ENCODE data around the gene ADAMTS12. TPM values are rescaled to one million over a fixed set of nuclear protein-coding genes. Genes with fewer than 3 reads are reported as not detected.

Gene ADAMTS12
- total RNA-seq, 1 experiment from 2014 or later = 6.2 TPM

- no peak overlapping the region for H3K9ac ChIP-seq (ENCODE audit: extremely low read depth, insufficient read length, low read length)
- no peaks in the 10 kb centered on the region for H3K27me3 ChIP-seq (ENCODE audit: insufficient read depth, low read length)
- H4K20me1 ChIP-seq (ENCODE audit: control insufficient read depth, insufficient read depth, insufficient read length) = no peaks in the 10 kb centered on the region
- no peak overlapping the region for H2AK5ac ChIP-seq (ENCODE audit: insufficient read length, low read length)
- Mint-ChIP-seq H3K4me1 (peaks cover 14 to 15% of the 10 kb centered on the region in 2 experiments), H3K27ac (no peak overlapping the region), H3K4me3 (no peak overlapping the region), H3K27me3 (ENCODE audit: low read depth) (no peaks in the 10 kb centered on the region), H3K9me3 (no peaks in the 10 kb centered on the region; a peak in 1 of 5 replicates), H3K36me3 (ENCODE audit: insufficient read depth in 1 of 3, low read depth in 3 of 3) (no peaks in the 10 kb centered on the region)
- no CpG with 5 or more reads among the region's 2 CpGs for WGBS (ENCODE audit: extremely low coverage, insufficient read length, low lambda C conversion rate)
- H4K5ac ChIP-seq (ENCODE audit: insufficient read length, low read depth, low read length) = no peak overlapping the region
- H3T11ph ChIP-seq (ENCODE audit: low read length) = no peak overlapping the region
- no peak for DNase-seq
- H3K4me2 ChIP-seq (ENCODE audit: insufficient read depth, insufficient read length, low read length) = no peak overlapping the region
- no peak overlapping the region for H3K4ac ChIP-seq (ENCODE audit: low read depth, low read length)
- H3K18ac ChIP-seq (ENCODE audit: insufficient read length, low read depth, low read length) = no peak overlapping the region
- no peak overlapping the region for H2BK12ac ChIP-seq (ENCODE audit: insufficient read length, low read depth, low read length)
- no peaks in the 10 kb centered on the region for H3K23me2 ChIP-seq (ENCODE audit: insufficient read length, low read depth, low read length, poor library complexity, severe bottlenecking)
- no peak overlapping the region for H4K91ac ChIP-seq (ENCODE audit: insufficient read length, low read depth, low read length)
- H2AFZ ChIP-seq (ENCODE audit: low read length) = no peak overlapping the region
- no peak overlapping the region for H3K23ac ChIP-seq (ENCODE audit: insufficient read length, low read depth, low read length)
- no peak overlapping the region for H2BK20ac ChIP-seq (ENCODE audit: low read depth, low read length, poor library complexity, severe bottlenecking)
- H3K27ac ChIP-seq (ENCODE audit: insufficient read length, low read depth, low read length) = no peak overlapping the region
- H3K56ac ChIP-seq (ENCODE audit: insufficient read length, low read depth, low read length) = no peak overlapping the region
- H3K9me3 ChIP-seq (ENCODE audit: control insufficient read depth, low read depth, low read length) = no peaks in the 10 kb centered on the region
- no peak overlapping the region for H3K14ac ChIP-seq (ENCODE audit: insufficient read depth, low read length)
- no peaks in the 10 kb centered on the region for H3K79me1 ChIP-seq (ENCODE audit: insufficient read depth, low read depth, low read length, poor library complexity, severe bottlenecking)
- no peak overlapping the region for H2BK15ac ChIP-seq (ENCODE audit: low read depth, low read length)
- no peak overlapping the region for H2BK120ac ChIP-seq (ENCODE audit: low read depth, low read length, poor library complexity, severe bottlenecking)
- no peak overlapping the region for H2BK5ac ChIP-seq (ENCODE audit: insufficient read length, low read length)
- H4K8ac ChIP-seq (replicated peaks; ENCODE audit: insufficient read length, low read depth, low read length) = no peak overlapping the region
- H3K79me2 ChIP-seq (ENCODE audit: insufficient read depth, low read length) = no peaks in the 10 kb centered on the region
- TF ChIP-seq, protein P1, sequence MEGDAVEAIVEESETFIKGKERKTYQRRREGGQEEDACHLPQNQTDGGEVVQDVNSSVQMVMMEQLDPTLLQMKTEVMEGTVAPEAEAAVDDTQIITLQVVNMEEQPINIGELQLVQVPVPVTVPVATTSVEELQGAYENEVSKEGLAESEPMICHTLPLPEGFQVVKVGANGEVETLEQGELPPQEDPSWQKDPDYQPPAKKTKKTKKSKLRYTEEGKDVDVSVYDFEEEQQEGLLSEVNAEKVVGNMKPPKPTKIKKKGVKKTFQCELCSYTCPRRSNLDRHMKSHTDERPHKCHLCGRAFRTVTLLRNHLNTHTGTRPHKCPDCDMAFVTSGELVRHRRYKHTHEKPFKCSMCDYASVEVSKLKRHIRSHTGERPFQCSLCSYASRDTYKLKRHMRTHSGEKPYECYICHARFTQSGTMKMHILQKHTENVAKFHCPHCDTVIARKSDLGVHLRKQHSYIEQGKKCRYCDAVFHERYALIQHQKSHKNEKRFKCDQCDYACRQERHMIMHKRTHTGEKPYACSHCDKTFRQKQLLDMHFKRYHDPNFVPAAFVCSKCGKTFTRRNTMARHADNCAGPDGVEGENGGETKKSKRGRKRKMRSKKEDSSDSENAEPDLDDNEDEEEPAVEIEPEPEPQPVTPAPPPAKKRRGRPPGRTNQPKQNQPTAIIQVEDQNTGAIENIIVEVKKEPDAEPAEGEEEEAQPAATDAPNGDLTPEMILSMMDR (conservative IDR thresholded peaks at IDR 0.05) = no peak
- H3K4me1 ChIP-seq (ENCODE audit: insufficient read depth, low read length) = peaks cover 3% of the 10 kb centered on the region; the same call in 1 of the 2 replicates
These were observed 135.3 kb downstream of the ADAMTS12 start for GRCh38 chr5:33756491-33756890.

All from H9 (cell line).